ENCODE data around the gene ZNF628.

ZNF628 gene

GRCh38 chr19:55478364-55478763 is 1.9 kb downstream of the ZNF628 start:
- no peaks in the 10 kb centered on the region for H3K9me3 ChIP-seq (ENCODE audit: low read length)
- H3K4me2 ChIP-seq (ENCODE audit: low read length): peak overlapping the region; percentile 60; the same call in 1 of the 2 replicates
- no peaks in the 10 kb centered on the region for H4K20me1 ChIP-seq (ENCODE audit: insufficient read depth, low read length)
- H2AFZ ChIP-seq (ENCODE audit: low read length): no peak overlapping the region
- no peaks in the 10 kb centered on the region for H3K79me2 ChIP-seq (ENCODE audit: insufficient read depth, low read length)
- no peak overlapping the region for H3K9ac ChIP-seq (ENCODE audit: low read length)
- no peaks in the 10 kb centered on the region for H3K27me3 ChIP-seq (ENCODE audit: insufficient read depth, low read length)
- no peak overlapping the region for H3K27ac ChIP-seq (ENCODE audit: low read depth, low read length, poor library complexity, severe bottlenecking)
- H3K4me3 ChIP-seq (ENCODE audit: low read depth, low read length, poor library complexity, severe bottlenecking): no peak overlapping the region
- H3K9me2 ChIP-seq (ENCODE audit: low read depth, low read length): no peaks in the 10 kb centered on the region
- no peak for TF ChIP-seq CTCF (IDR thresholded peaks at IDR 0.05; ENCODE audit: low read length)
- TF ChIP-seq EZH2 (IDR thresholded peaks at IDR 0.05; ENCODE audit: borderline replicate concordance, low read length): no peak
- no peaks in the 10 kb centered on the region for H3F3A ChIP-seq (ENCODE audit: insufficient read depth, low read length)
- no peaks in the 10 kb centered on the region for H3K36me3 ChIP-seq (ENCODE audit: insufficient read depth, low read length)
- H3K4me1 ChIP-seq (ENCODE audit: insufficient read depth, low read length, severe bottlenecking): peaks cover 17% of the 10 kb centered on the region

- Histone ChIP-seq H3K4me1 (ENCODE audit: insufficient read depth, low read length, severe bottlenecking) (peaks cover 20% of the 10 kb centered on the region), H3K27me3 (ENCODE audit: insufficient read depth, low read length) (no peaks in the 10 kb centered on the region), H3K79me2 (ENCODE audit: insufficient read depth, low read length) (no peaks in the 10 kb centered on the region), H3K9me2 (ENCODE audit: low read depth, low read length) (no peaks in the 10 kb centered on the region), H3F3A (ENCODE audit: insufficient read depth, low read length) (no peaks in the 10 kb centered on the region), H3K9ac (ENCODE audit: low read length) (no peak overlapping the region), H3K9me3 (ENCODE audit: low read length) (no peaks in the 10 kb centered on the region), H3K4me3 (ENCODE audit: low read depth, low read length, poor library complexity, severe bottlenecking) (no peak overlapping the region), H3K4me2 (ENCODE audit: low read length) (no peak overlapping the region), H3K36me3 (ENCODE audit: insufficient read depth, low read length) (no peaks in the 10 kb centered on the region; the same call in 1 of the 2 replicates), H4K20me1 (ENCODE audit: insufficient read depth, low read length) (no peaks in the 10 kb centered on the region), H3K27ac (ENCODE audit: low read depth, low read length, poor library complexity, severe bottlenecking) (no peak overlapping the region), H2AFZ (ENCODE audit: low read length) (no peak overlapping the region)
- no peak for TF ChIP-seq EZH2 (IDR thresholded peaks at IDR 0.05; ENCODE audit: borderline replicate concordance, low read length)
- no peak for TF ChIP-seq CTCF (IDR thresholded peaks at IDR 0.05; ENCODE audit: low read length)
Observed at GRCh38 chr19:55479045-55479444, 2.6 kb downstream of the ZNF628 start.

GRCh38 chr19:55479451-55480230 is 3.2 kb downstream of the ZNF628 start:
- Histone ChIP-seq H3F3A (ENCODE audit: insufficient read depth, low read length) (no peaks in the 10 kb centered on the region), H3K36me3 (ENCODE audit: insufficient read depth, low read length) (no peaks in the 10 kb centered on the region; the same call in 1 of the 2 replicates), H3K4me3 (ENCODE audit: low read depth, low read length, poor library complexity, severe bottlenecking) (no peak overlapping the region), H3K27ac (ENCODE audit: low read depth, low read length, poor library complexity, severe bottlenecking) (no peak overlapping the region), H2AFZ (ENCODE audit: low read length) (no peak overlapping the region), H3K4me1 (ENCODE audit: insufficient read depth, low read length, severe bottlenecking) (peaks cover 26% of the 10 kb centered on the region), H3K27me3 (ENCODE audit: insufficient read depth, low read length) (no peaks in the 10 kb centered on the region), H3K4me2 (ENCODE audit: low read length) (no peak overlapping the region), H3K9me3 (ENCODE audit: low read length) (no peaks in the 10 kb centered on the region), H3K79me2 (ENCODE audit: insufficient read depth, low read length) (no peaks in the 10 kb centered on the region), H3K9me2 (ENCODE audit: low read depth, low read length) (no peaks in the 10 kb centered on the region), H4K20me1 (ENCODE audit: insufficient read depth, low read length) (no peaks in the 10 kb centered on the region), H3K9ac (ENCODE audit: low read length) (no peak overlapping the region)
- TF ChIP-seq EZH2 (IDR thresholded peaks at IDR 0.05; ENCODE audit: borderline replicate concordance, low read length): no peak
- no peak for TF ChIP-seq CTCF (IDR thresholded peaks at IDR 0.05; ENCODE audit: low read length)
